ENCODE results near the gene KRT1.
"Not testable (repeated sequence)": the region's sequence is repeated elsewhere in the genome, so short reads cannot be mapped to it uniquely, and the experiment has no call there.

The KRT1 gene

DNA sequence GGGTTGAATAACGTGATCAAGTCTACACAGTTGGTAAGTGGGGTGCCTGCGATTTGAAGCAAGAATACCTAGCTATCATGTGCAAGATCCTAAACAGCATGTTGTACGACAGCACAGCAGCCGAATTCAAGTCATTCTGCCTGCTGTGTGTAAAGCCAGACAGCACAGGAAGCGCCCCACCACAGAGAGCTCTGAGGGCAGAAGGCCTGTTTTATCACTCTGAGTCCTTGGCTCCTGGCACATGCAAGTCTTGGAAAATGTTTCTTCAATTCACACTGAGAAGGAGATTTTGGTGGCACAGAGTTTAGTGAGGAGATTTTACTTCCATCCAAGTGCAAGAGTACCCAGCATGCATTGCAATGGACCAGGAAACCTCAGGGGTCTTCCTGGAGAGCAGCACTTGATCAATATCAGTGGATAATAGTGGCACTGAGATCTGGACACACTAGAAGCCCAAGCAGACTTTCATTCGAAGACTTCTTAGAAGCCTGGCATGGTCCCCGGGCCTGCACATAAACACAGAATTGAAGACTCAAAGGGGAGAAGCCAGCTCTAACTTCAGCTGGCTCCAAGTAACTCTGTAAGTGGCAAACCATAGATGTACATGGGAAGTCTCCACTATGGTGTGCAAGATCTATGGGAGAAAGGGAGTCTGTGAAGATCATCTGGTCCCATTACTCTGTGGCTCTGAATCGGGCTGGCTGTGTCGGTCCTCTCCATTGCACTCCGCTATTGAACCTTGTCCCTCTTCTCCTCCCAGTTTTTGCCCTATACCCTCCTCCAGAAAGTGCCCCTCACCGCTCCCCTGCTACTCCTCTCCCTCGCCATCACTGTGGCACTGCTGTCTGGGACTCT lies 1.5 kb upstream of the KRT1 start:
- no peak for DNase-seq

DNA sequence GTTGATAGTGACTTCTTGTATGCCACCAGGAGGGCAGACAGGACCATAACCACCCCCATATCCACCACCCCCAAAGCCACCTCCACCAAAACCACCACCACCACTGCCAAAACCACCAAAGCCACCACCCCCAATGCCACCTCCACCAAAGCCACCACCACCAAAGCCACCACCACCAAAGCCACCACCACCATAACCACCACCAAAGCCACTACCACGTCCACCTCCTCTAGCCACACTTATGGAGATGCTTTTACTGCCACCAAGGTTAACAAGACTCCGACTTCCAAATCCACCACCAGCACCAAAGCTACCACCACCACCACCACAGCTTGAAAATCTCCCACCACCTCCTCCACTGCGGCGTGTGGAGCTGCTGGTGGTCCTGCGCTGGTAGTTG lies 332 bp downstream of the KRT1 start:
- no peak for DNase-seq

DNA sequence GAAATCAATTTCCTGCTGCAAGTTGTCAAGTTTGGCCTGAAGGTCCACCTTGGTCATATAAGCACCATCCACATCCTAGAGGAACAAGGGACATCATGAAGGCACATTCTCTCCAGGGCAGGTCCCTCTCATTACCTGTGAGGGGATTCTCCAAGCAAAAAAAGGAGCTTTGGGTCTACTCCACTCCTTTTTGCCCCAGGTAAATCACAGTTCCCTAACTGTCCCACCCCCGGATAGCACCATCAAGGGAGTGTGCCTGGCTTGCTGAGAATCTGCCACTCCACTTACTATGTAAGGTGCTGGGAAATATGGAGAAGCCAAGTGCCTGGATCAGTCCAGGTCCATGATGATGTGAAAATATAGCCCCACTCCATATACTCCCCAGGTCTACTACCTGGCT lies 2.5 kb downstream of the KRT1 start:
- no peak for DNase-seq

DNA sequence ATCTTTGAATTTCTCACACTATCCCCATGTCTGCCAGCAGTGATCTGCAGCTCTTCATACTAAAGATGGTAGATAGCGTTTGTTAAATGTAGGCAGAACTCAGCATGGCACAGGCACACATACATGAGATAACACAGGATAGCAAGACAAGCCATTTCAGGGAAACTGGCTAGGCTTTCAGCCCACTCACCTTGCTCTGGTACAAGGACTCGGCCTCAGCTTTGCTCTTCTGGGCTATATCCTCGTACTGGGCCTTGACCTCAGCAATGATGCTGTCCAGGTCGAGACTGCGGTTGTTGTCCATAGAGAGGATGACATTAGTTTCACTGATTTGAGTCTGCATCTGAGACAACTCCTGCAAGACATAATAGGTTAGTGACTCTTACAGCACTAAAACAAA lies 3.1 kb downstream of the KRT1 start:
- DNase-seq, result no peak

DNA sequence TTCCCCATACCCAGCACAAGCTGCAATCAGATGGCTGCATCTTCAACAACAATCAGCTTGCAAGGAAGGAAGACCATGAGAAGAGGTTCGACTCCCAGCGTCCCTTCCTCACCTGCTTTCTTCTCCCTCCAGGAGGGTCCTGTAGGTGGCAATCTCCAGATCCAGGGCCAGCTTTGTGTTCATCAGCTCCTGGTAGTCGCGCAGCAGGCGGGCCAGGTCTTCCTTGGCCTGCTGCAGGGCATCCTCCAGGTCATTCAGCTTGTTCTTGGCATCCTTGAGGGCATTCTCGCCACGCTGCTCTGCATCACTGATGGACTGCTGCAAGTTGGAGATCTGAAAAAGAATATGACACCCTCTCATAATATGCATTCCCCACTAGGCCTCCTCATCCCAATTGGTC lies 4.0 kb downstream of the KRT1 start:
- DNase-seq, result no peak

DNA sequence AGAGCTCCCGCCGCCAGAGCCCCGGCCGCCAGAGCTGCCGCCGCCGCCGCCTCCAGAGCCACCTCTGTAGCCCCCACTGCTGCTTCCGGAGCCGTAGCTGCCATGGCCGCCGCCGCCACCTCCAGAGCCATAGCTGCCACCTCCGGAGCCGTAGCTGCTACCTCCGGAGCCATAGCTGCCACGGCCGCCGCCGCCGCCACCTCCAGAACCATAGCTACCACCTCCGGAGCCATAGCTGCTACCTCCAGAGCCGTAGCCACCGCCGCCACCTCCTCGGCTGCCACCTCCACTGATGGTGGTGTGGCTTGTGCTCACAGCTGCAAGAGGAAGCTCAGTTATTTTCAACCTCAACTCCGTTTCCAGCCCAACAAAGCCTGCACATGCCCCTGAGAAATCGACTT lies 4.9 kb downstream of the KRT1 start:
- DNase-seq, result no peak

DNA sequence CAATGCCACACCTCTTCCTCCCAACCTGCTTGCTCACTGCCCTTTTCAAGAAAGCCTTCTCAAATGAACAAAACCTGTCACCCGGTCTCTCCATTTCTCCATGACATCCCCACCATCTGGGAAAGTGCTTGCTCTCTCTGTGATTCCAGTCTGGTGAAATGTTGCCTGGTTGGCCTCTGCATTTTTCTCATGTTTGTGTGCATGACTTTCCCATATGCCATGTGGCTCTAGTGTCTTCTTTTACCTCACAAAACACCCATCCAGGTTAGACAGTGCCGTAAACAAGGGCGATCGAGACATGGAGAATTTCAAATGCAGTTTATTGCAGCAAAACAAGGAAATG lies 5.8 kb downstream of the KRT1 start:
- DNase-seq, result no peak

DNA sequence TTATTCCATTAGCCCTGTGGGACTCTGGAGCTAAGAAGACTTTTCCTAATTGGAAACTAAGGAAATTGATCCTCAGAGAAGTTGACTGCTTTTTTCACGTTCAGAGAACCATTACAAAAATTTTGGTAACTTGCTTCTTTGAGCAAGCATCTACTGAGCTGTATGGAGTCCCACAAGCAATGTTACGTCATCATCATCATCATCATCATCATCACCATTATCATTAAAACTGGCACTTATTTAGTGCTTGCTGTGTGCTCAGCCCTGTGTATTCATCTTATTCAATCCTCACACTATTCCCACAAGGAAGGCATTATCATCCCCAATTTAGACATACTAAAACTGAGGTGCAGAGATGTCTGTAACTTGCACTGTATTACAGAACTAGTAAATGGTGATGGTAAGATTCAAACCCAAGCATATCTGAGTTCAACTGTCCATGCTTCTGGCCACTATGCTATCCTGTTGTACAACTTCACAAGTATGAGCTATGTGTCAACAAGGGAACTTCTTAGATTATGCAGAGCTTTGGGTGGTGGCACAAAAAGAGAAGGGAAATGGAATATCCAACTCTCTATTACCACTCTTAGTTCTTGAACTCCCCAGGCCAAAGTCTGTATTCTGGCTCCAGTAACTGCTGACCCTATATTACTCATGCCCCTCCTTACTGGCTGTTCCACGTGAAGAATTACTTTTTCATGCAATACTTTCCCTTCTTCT lies 6.3 kb downstream of the KRT1 start:
- no peak for DNase-seq

DNA sequence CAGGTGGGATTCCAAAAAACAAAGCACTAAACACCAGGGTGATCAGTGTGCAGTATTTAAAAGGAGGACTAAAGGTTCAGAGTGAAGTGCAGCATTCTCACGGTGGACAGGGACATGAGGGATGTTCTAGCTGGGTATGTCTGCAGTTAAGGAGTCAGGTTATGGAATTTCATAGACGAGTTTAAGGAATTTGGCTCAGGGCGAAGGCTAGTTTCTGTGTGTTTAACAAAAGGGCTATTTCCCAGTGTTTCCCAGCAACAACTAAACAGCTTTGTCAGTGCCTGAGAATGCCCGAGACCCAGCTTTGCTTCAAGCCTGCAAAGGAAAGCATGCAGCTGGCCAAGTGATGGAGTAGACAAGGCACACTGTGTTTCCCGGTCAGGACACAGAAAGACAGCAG lies 7.0 kb downstream of the KRT1 start:
- no peak for DNase-seq

DNA sequence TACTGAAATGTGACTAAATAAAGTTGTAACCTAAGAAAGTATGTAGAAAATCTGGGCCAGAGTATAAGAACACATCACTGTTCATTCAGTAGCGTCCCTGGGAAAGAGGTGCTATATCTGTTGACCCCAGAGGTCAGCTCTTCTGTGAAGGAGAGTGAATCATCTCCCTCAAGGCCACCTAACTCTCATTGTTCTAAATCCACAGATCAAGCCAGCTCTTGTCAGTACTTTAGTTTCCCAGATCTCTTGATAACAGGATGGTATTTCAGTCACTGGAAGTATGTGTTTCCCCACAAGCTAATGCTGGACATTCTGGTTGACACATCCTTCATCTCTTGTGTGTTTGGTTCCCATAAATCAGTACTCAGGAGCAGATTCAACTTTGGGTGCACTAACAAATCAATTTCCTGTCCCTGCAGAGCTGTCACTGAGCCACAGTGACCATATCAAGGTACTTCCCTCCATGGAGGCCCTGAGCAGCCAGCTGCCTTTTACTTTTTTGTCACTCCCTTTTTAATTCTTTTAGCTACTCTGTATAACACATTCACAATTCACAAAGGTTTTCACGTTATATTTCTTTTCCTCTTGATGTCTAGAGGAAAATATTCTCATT lies 7.8 kb downstream of the KRT1 start:
- no peak for DNase-seq

DNA sequence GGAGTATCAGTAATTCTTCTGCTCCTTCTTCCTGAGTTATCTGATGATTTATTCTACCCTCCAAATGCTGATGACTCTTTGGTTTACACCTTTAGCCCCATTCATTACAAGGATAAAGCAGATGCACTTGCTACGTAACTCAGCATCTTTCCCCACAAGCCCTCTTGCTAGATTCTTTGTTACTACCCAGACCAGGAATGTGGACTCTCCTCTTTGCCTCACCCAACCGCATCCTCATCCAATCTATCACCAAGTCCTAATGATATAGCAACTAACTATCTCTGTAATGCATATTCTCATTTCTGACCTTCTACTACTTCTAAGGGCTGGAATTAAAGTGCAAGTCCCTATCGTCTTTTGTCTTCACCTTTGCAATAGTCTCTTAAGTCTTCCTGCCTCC lies 9.2 kb downstream of the KRT1 start:
- no peak for DNase-seq

DNA sequence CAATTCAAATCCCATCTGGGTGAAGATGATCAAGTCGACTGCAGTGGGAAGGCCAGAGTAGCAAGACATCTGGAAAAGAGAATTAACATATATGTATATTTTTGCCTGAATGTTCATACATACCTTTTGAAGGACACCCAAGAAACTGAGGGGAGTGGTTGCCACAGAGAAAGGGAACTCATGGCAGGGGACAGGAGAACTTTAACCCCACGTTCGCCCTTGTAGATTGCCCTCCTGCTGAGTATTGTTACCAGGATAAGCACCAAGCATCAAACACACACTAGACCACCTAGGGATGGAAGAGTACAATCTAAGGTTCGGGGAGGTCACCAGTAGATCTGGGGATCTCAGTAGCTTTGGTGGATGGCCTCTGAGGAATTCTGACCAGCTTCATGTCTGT lies 9.7 kb downstream of the KRT1 start:
- no peak for DNase-seq

DNA sequence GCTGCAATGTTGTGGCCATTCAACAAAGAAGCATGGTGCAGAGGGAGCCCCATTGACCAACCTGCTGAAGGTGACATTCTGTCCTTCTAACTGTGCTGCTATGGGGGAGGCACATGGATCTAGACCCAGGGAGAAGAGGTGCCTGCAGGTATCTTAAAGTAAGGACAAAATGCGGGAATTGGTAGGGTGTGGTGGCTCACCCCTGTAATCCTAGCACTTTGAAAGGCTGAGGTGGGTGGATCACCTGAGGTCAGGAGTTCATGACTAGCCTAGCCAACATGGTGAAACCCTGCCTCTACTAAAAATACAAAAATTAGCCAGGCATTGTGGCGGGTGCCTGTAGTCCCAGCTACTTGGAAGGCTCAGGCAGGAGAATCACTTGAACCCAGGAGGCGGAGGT lies 10.3 kb downstream of the KRT1 start:
- not testable (repeated sequence) for DNase-seq

DNA sequence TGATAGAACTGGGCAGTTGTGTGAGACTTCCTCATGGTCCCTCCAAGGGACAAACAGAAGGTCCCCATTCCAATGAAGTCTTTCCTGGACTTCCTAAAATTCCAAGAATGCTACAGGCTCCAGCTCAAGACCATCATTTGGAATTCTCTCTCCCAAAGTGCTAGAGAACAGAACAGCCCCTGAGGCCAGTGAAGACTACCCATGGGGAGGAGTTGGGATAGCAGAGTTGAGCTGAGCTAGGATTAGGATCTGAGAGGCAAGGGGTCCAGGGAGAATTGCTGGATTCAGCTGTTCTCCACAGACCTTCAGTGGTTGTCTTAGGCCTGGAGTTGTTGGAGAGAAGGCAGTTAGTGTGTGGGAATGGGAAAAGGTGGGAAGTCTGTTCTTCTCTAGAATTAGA lies 10.8 kb downstream of the KRT1 start:
- DNase-seq, result no peak

DNA sequence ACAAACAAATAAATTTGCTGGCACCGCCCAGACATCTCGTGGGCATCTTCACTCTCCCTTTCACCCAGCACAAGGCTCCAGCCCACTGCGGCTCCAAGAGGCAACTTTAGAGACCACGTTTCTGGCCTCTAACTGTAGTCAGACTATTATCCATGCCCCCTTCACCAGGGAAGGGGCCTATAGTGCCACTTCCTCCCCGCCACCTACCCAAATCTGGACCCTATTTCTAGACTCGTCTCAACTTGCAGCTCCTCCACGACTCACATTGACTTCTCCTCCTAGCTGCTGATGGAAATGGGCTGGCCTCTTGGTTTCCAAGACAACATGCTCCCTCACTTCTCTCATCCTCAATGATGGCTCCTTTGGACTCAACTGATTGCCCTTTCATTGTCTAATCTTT lies 12.3 kb downstream of the KRT1 start:
- DNase-seq, result no peak

DNA sequence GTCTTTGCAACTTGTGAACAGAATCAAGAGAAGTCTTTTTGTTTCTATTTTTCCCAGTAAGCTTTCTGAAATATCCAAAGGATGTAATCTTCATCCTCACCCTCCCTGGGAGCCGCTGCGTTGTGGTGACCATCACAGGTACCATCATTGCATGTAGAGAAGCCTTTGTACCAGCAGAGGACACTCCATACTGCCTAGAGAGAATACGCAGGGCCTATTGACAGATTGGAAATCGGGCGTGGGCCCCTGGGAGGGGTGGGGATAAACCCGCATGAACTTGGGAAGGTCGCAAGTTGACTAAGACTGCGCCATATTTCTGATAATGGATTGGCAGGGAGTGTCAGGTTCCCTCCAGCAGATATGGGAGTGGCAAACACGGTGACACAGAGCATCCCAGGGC lies 12.7 kb downstream of the KRT1 start:
- no peak for DNase-seq

DNA sequence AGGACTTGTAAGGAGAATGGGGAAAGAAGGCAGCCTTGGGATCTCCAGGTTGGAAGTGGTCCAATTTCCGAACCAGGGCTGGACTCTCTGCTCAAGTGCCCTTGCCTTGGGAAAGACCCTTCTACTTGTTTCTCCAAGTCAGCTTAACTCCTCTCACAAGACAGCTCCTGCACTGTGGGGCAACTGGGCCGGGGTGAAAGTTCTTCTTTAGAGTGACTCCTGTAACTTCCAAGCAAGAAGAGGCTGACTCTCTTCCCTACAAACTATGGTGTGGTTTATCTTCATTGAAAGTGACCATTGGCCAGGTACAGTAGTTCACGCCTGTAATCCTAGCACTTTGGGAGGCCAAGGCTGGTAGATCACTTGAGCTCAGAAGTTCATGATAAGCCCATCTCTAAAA lies 13.7 kb downstream of the KRT1 start:
- DNase-seq, result no peak

DNA sequence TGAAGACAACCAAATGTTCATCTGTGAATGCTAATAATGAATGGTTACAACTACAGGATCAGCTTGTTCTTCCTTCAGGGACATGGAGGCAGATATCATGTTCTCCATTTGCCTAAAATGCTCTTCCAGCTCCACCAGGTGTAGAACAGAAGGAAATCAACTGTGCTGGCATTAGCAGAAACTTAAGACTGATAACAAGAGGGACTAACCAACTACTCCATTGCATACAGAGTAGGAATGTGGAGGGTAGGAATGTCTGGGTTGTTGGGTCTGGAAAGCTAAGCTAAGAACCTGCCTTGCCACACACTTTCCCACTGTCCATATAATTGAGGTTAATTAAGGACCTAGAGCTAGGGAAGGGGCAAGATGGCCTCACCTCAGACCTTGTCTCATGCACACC lies 16.8 kb downstream of the KRT1 start:
- no peak for DNase-seq

DNA sequence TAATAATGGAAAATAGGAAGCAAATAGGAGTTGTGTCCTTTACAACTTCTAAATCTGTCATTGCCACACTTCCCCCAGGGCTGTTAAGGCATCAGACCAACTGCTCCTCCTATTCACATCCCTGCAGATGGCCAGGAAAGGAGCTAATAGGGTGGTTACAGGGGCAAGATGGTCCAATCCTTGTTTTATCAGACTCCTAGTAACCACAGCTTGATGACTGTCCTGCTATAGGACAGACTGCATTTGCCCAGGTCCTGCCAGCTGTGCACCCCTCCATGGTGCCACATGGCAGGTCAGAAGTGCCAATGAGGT lies 17.3 kb downstream of the KRT1 start:
- no peak for DNase-seq

DNA sequence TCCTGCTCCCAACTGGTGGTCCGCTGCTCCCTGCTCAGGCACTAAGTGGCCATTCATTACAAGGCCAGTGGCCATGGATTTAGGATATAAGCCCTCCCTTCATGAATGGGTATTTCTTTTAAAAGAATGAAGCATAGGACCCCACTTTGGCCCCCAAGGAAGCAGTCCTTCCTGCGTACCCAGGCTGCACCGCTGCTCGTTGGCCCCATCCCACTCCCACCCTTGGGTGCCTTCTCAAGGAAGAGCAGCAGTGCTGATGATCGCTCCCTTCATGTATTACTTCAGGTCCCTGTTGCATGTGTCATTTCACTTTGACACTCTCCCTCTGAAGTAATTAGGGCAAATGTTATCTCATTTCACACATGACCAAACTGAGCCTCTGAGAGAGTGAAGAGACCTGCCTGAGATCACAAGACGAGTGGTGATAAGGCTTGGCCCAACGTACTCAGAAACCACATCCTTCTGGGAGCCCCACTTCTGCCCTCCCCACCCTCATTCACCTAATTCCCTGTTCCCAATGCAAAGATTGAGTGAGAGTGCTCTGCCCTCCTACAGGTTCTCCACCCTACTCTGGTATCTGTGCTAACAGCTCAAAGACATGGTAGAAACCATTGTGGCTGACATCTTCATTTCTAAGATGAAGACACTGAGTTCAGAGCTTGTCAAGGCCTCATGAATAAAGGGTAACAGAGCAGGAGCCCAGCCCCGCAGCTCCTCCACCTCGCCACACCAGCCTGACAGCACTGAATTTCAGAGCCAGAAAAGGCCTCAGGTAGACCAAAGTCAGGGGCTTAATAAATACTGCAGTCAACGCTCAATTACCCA lies 17.9 kb downstream of the KRT1 start:
- DNase-seq, result no peak

DNA sequence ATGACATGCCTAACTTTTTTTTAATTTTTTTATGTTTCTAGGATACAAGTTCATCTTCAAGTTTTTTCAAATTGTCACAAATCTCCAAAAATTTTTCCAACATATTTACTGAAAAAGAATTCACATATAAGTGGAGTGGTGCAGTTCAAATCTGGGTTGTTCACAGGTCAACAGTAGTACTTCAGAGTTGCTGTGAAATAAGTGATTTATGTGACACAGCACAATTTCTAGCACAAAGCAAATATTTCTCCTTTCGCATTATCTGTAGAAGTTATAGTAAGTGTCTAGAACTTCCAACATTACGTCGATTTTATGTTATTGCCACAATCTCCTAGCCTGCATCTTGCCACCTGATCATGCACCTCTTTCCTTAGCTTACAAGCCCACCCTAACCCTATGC lies 18.5 kb downstream of the KRT1 start:
- no peak for DNase-seq

DNA sequence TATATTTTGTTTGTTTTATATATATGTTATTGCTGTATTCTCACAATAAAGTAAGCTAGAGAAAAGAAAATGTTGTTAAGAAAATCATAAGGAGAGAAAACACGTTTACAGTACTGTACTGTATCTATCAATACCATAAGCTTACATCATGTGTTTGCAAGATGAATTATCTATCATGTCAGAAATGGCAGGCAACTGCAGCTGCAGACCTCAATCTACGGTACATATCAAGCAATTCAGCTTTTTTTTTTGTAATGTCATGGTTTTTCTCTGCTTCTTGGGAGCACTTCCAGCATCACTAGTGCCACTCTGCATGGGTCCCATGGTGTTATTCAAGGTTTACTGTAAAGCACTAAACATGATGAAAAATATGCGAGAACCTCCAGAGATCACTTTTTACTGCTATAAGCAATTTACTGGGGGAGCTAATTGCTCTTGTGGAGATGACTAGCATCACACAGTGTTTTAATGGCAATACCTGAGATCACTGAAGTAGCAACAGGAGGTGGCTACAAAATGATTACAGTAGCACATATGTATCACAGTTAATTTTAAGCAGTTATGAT lies 19.2 kb downstream of the KRT1 start:
- no peak for DNase-seq

DNA sequence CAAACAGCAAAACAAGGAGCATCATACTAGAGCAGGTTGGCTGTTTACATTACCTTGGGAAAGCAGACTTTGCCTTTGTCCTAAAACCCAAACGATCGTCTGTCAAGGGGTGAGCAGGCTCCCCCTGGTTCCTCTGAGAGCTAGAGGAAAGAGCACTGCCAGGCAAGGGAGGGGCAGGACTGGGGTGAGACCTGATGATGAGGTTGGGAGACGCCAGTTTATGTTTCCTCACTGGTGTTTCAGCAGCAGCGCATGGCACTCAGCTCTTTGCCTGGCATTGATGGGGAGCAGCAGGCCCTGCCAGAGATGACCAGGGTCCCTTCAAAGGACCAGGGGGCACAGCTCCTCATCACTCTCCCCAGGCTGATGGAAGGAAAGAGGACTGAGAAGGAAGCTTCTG lies 20.3 kb downstream of the KRT1 start:
- no peak for DNase-seq

All from KG1 (cell line).